NCI-H2081 (cell line): Measurements from ENCODE around the gene LYSET.
"Not testable (repeated sequence)": the region's sequence is repeated elsewhere in the genome, so short reads cannot be mapped to it uniquely, and the experiment has no call there.

ENCODE experiments used
- DNase-seq, 2 experiments: peaks; one replicate each; lab custom pipeline; 2025; lab: John Stamatoyannopoulos, UW

Gene LYSET

DNA sequence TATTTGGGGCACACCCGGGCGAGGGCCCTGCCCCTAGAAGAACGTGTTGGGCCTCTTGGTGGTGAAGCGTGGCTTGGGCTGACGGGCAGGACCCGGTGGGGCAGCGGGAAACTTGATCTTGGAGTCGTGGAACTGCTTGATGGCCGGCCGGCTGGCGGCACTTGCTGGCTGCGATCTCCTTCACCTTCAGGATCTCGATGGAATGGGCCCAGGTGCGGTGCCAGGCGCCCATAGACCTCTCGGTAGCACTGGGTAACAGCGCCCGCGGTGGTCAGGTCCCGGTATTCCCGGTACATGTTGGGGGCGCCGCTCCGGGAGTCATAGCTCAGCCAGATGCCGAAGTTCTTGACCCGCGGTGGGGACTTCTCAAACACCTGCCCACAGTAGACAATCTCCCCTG, 38.4 kb downstream of the LYSET start:
- DNase-seq = no peak

DNA sequence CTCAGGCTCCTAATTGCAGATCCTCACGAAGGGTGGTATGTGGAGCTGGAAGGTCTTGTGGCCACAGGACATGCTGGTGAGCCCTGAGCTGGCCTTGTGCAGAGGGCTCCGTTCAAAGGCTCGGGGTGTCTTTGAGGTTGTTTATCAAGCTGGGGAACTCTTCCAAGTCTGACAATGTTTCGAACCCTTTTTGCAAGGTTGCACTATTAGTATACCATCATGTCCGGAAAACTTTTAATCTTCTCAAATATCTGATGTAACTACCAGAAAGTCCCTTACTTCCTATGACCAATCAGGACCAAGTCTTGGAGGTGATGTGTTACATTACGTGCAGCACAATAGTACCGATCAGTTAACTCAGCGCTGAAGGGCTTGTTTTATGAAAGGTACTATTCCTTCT, 43.4 kb downstream of the LYSET start:
- DNase-seq = no peak

DNA sequence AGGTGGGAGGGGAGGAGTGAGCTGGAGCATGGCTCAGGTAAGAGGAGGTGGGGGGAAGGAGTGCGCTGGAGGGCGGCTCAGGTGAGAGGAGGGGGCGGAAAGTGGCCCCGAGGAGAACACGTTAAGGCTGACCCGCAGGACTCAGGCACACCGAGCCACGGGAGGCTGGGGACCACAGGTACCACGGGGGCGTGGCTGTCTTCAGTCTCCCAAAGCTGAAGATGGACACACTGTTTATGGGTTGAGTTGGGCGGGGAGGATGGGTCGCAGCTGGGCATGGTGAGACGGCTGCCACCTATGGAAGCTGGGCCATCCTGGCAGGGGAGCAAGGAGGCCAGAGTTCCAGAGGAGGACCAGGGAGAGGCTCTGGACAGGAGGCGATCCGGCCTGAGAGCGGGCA, 45.4 kb downstream of the LYSET start:
- DNase-seq = no peak

DNA sequence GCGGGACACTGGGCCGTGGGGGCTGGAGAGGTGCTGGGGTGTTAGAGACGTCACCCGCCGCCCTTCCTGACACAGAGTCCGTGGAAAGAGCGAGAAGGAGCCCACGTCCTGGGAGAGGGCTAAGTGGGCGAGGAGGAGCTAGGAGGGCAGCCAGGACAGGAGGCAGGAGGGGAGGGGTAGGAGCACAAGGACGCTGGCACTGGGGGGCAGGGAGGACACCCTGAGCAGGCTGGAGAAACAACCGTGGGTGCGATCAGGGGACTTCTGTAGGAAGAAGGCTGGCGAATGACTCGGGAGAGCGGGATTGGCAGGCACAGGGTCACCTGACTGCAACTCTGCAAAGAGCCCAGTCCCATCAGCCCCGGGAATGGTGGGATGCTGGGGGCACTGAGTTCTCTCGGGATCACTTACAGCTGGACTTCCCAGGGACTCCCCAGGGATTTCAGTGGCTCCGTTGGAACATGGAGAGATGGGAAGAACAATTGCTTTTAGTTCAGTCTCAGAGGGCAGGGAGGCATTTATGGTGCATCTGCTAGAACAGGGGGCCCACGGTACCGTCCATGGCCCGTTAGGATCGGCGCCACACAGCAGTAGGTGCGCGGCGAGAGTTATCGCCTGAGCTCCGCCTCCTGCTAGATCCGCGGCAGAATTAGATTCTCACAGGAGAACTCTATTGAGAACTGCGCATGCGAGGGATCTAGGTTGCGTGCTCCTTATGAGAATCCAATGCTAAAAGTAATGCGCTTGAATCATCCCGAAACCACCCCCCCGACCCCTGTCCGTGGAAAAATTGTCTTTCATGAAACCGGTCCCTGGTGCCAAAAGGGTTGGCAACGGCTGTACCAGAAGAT, 46.2 kb downstream of the LYSET start:
- no peak for DNase-seq

DNA sequence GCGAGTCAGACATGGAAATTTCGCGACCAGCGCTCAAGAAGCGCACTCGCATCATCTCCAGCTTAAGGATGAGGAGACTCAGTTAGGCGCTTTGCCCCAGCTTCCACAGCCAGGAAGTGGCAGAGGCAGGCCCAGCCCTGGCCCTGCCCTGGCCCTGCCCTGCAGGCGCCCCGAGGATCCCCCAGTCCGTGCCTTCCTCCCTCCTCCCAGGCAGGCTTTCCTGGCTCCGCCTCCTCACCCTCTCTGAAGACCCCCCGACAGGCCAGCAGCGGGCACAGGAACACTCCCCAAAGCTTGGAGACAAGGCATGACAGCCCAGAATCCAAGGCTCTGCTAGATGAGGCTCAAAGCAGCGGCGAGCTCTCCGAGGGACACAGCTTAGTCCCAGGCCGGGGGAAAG, 47.0 kb downstream of the LYSET start:
- DNase-seq = no peak

- not testable (repeated sequence) for DNase-seq
Measured at GRCh38 chr14:93233078-93233477, 48.0 kb downstream of the LYSET start.

- DNase-seq = no peak
Measured at GRCh38 chr14:93234798-93235197, 49.7 kb downstream of the LYSET start.
